ENCODE measurements around the gene MRPS18C.

Gene MRPS18C

GRCh38 chr4:83455281-83456183, at the start of gene MRPS18C, which contains the start of gene HELQ:
MRPS18C (plus strand) TSS chr4:83456058; CDS start chr4:83456078, 20 bp downstream.
HELQ (minus strand) TSS chr4:83455823; CDS start chr4:83455693, 130 bp downstream.
- peak; percentile 81 to 97 (median 94) for DNase-seq

GRCh38 chr4:83408908-83409307, 47.0 kb upstream of the MRPS18C start:
- no peak for DNase-seq

DNA sequence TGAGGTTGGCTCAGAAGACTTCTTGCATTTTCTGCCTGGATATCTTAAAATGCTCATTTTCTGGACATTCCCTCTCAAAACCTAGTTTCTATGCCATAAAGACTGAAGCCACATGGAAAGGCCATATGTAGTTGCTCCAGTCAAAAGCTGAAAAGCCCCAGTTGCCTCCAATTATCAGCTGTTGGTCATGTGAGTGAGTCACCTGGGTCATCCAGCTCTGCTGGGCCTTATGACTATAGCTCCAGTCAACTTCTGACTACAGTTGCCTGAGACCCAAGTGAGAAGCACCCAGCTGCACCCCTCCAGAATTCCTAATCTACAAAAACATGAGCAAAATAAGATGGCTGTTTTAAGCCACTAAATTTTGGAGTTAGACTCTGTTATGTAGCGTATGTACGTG, 42.2 kb upstream of the MRPS18C start:
- no peak for DNase-seq

DNA sequence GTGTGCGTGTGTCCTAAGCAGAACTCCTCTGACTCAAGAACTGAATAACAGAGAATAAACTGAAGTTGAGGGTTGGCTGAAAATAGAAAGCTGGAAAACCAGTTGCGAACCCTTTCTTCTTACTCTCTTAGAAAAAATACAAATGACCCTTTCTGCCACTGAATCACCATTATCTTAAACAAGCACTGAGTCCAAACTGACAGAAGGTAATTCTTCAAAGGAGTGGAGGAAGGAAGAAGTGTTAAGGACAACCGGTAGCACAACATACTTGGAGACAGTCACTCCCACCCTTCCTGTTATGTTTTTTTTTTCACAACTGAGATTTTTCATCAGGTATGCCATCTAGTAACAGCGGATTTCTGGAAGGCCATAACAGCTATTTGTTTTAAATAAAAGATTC, 38.3 kb upstream of the MRPS18C start:
- DNase-seq: no peak

DNA sequence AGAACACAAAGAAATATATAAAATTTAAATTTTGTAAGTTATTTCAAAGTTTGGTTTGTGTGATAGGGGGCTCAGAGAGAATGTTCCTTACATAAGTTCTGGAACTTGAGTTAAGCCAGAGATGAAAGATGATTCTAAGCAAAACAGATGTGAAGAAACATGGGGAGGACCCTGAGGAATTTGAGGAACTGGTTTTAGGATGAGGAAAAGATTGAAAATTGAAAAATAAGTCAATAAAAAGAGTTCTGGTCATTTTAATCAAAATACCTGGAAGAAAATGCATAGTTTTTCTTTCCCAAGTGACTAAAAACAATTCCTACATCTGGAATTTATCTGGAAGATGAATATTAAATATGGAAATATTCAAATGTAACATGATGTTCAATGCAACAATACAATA, 37.6 kb upstream of the MRPS18C start:
- DNase-seq: no peak

- DNase-seq: no peak
Observed at GRCh38 chr4:83431200-83431599, 24.7 kb upstream of the MRPS18C start.

- no peak for DNase-seq
Observed at GRCh38 chr4:83436680-83437079, 19.2 kb upstream of the MRPS18C start.

GRCh38 chr4:83438719-83439118, 17.1 kb upstream of the MRPS18C start:
- no peak for DNase-seq

- DNase-seq: no peak
Observed at GRCh38 chr4:83440148-83440814, 15.6 kb upstream of the MRPS18C start.

DNA sequence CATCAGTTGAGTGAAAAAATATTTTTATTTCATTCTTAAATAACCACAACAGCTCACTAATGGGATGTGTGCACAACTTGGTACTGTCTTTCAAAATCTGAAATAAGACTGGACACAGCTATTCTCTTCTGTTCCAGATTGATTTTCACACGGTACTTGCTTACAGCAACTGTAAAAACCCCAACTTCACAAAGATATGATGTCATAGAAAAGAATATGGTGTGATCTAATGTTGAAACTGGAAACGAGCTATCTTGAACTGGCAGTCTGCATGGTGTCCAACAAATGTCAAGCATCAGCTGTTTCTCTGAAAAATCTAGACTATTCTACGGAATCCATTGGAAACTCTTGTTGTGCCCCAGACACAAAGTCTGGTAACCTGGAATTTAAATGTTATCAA, 15.0 kb upstream of the MRPS18C start:
- DNase-seq: no peak

- DNase-seq: peak in 1 of 58 donors; percentile 1
Observed at GRCh38 chr4:83449009-83449408, 6.8 kb upstream of the MRPS18C start.

GRCh38 chr4:83454686-83455085, 1.2 kb upstream of the MRPS18C start:
- peak in 1 of 58 donors; percentile 1 for DNase-seq

GRCh38 chr4:83456184-83456501, 285 bp downstream of the MRPS18C start:
- DNase-seq: no peak

- DNase-seq: no peak
Observed at GRCh38 chr4:83473423-83473822, 17.6 kb downstream of the MRPS18C start.

DNA sequence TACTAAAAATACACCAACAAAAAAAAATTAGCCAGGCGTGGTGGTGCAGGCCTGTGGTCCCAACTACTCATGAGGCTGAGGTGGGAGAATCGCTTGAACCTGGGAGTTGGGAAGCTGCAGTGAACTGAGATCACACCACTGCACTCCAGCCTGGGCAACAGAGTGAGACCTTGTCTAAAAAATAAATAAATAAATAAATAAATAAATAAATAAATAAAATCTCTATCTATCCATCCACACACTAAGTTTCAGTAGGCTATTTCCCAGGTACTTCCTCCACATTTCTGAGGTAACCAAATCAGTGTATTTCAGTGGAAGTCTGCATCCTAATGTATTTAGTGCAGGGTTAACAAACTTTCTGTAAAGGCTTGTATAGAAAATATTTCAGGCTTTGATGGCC, 18.1 kb downstream of the MRPS18C start:
- no peak for DNase-seq

DNA sequence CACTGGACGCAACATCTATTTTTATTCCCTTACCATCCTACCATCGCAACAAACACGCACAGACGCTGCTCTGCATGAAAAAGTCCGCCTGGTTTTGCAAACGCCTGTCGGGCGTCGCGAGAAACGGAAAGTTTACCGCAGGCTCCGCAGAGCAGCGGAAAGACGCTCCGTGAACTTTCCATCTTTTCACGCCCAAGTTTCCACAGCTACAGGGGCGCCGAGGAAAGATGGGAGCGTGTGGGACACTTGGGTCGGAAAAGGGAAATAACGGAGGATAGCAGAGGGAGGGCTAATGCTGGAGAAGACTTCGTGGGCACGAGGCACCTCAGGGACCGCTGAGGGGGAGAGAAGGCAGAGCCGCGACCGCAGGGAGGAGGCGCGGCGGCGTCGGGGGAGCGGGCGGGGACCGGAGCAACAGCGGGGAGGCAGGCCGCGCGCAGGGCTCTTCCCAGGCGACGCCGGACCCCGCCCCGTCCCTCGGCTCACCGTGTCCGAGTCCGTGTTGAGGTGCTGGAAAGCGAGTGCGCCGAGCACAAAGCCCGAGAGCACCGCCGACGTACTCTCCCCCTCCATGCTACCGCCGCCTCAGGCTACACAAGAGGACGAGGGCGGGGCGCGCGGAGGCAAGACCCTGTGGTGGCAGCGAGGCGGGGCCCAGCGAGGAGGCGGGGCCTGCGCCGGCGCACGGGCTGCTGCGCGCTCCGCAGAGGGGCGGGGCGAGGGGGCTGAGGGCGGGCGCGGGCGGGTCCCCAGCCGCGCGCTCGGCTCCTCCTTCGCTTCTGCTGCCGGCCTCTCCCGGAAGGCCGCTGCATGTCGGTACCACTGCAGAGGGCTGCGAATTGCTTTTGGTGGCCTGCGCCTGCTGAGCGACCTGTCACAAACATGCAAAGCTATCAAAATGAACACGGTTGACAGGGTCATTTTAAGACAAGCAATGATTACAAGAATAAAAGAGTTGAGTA, 28.9 kb downstream of the MRPS18C start, which contains the start of gene ABRAXAS1:
ABRAXAS1 (minus strand) TSS at position 601 of the 962 bp plus-strand sequence; CDS start at position 573, 28 bp downstream.
- peak; percentile 56 to 96 (median 90) for DNase-seq

DNA sequence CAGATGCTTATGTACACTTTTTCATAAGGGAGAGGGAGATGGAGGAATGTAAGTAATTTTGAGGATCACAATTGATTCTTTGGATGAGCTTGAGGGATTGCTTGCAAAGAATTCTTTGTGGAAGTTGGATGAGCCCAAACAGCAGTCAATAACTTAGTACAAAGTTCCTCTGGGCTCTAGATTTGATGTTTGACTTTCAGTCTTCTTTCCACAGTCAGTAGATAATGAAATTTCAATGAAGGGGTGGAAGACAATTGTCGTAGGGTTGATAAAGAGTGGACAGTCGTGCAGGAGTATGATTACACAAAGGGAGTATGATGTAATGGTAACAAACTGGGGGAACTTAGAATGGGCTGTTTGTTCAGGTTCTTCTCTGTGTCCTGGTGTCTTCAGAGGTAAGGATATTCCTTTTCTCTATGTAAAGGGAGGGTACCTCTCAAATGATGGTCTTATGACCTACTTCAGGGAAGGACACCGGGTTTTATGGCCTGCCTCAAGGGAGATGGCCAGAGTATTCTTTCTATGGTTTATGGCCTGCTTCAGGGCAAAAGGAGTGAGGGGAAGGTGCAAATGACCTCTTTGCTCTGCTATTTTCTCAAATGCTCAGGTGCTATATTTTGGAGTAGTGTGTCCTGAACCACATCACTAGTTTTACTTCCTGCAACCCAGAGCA, 30.7 kb downstream of the MRPS18C start:
- DNase-seq: no peak

- no peak for DNase-seq
Observed at GRCh38 chr4:83489711-83490326, 34.0 kb downstream of the MRPS18C start.

DNA sequence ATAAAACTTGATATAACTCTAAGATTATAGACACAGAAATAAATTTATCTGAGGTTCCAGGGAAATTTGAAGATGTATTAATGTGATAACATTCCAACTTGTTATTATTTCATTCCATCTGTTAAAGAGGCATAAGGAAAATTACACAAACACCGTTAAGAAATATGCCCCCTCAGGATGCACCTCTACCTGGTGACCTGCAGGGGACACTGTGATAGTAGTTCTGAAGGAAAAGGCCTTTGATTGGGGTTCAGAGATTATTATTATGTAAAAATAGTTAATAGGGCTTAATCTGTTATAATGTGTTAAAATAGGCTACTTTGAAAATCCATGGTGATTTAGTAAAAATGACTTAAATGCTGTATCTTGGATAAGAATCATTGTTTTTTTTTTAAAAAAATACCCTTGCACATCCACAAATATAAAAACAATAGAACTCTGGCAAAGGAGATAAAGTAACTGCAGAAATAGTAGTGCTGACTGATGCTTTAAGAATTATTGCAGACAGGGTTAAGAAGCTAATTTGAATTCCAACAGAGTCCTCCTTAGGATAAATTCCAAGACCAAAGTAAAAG, 35.1 kb downstream of the MRPS18C start:
- no peak for DNase-seq

Data from anterior cingulate cortex (tissue), 58 donors.